ENCODE data around the gene UBXN4. TPM values are rescaled to one million over a fixed set of nuclear protein-coding genes. Genes with fewer than 3 reads are reported as not detected.

Gene UBXN4
- total RNA-seq, 1 donor from 2014 or later, result 122 TPM

DNA sequence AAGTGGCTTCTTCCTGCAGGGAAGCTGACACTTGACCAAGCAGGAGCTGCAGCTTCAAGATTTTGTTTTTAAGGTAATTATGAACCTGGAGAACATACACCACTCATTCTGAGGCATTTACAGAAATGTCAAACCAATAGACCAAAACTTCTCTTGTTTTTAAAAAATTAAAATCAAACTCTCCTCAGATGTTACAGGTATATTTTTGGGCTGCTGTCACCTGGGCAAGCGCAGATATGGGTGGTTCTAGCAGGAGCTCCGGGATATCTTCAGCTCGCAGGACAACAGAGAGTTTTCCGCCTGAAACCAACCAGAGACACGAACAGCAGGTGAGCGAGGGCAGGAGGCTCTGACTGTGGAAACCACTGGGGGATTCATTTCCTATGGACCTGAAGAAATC lies 91.2 kb downstream of the UBXN4 start:
- ATAC-seq (no peak), DNase-seq (ENCODE audit: low spot score) (no peak)
- intact Hi-C loops (cut with DNase I), result no loop called here

Other genes starting within 250 kb of the UBXN4 start
- 9.5 TPM for gene ZRANB3, start 210.6 kb upstream of the UBXN4 start, total RNA-seq
- gene R3HDM1, start 210.4 kb upstream of the UBXN4 start, total RNA-seq, result 32.5 TPM
- gene LCT, start 95.3 kb downstream of the UBXN4 start, total RNA-seq, result 0.04 TPM
- gene MCM6, start 134.6 kb downstream of the UBXN4 start, total RNA-seq, result 15.8 TPM
- gene DARS1, start 243.8 kb downstream of the UBXN4 start, total RNA-seq, result 71.1 TPM